A673 (cell line): ENCODE results near the gene C1orf159.

Experiments
- EZH2 ChIP-seq: fragments of 200-600 bp; sonication (generic); IDR thresholded peaks from 2 replicates; pipeline ENCODE4 v1.6.1; 2017; ENCODE audit warnings: borderline replicate concordance, low read depth, mild to moderate bottlenecking, mixed read lengths, antibody characterized with exemption, low read length; ENCODE audit not compliant: poor library complexity, severe bottlenecking
- TF ChIP-seq, protein P1 (sequence below): fragments of 300-800, 200-600 bp; sonication (generic); conservative IDR thresholded peaks from 2 replicates; pipeline ENCODE4 v1.5.1; 2017; ENCODE audit warnings: low read depth, mild to moderate bottlenecking, antibody characterized with exemption, low read length, moderate library complexity, mixed read lengths

DNA sequence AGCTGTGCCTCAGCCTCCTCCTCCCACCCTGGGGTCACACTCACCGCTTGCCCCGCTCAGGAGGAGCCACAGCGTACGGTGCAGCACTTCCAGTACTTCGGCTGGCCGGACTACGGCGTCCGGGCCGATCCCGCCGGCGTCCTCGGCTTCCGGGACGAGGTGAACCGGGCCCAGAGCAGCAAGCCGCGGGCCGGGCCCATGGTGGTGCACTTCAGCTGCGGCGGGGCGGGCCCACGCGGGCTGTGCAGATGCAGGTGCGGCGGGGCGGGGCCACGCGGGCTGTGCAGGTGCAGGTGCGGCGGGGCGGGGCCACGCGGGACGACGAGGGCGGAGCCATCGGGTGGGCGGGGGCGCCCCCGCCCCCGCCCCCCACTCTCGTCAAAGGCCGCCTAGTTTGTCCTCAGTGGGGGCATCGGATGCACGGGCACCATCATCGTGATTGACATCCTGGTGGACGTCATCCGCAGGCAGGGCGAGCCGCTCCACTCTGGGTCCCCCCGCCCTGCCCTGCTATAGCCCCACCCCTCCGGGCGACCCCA is 47.3 kb downstream of the C1orf159 start:
- TF ChIP-seq, protein P1, sequence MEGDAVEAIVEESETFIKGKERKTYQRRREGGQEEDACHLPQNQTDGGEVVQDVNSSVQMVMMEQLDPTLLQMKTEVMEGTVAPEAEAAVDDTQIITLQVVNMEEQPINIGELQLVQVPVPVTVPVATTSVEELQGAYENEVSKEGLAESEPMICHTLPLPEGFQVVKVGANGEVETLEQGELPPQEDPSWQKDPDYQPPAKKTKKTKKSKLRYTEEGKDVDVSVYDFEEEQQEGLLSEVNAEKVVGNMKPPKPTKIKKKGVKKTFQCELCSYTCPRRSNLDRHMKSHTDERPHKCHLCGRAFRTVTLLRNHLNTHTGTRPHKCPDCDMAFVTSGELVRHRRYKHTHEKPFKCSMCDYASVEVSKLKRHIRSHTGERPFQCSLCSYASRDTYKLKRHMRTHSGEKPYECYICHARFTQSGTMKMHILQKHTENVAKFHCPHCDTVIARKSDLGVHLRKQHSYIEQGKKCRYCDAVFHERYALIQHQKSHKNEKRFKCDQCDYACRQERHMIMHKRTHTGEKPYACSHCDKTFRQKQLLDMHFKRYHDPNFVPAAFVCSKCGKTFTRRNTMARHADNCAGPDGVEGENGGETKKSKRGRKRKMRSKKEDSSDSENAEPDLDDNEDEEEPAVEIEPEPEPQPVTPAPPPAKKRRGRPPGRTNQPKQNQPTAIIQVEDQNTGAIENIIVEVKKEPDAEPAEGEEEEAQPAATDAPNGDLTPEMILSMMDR: no peak
- no peak for TF ChIP-seq EZH2
